Neural progenitor cell (in vitro differentiated cells): Measurements from ENCODE around the gene POLR2E. TPM values are rescaled to one million over a fixed set of nuclear protein-coding genes. Genes with fewer than 3 reads are reported as not detected.

Experiments used
- DNase-seq: peaks from one replicate; pipeline ENCODE4 v3.0.0-alpha.2; 2016; ENCODE audit warnings: low spot score
- H2AFZ ChIP-seq: fragments of 200-600 bp; sonication (generic); replicated peaks from 2 replicates; pipeline ENCODE4 v1.6.1; 2016; ENCODE audit warnings: antibody characterized with exemption
- H3F3A ChIP-seq: fragments of 200-600 bp; sonication (generic); 2 replicates; pipeline ENCODE4 v1.6.1; 2016; ENCODE audit warnings: antibody characterized with exemption, low read depth
- H3K27ac ChIP-seq: fragments of 200-600 bp; sonication (generic); 2 replicates; pipeline ENCODE4 v1.5.1; 2016; ENCODE audit warnings: mild to moderate bottlenecking
- H3K27me3 ChIP-seq: fragments of 200-600 bp; sonication (generic); 2 replicates; pipeline ENCODE4 v1.6.1; 2016; ENCODE audit warnings: mild to moderate bottlenecking, moderate library complexity
- H3K36me3 ChIP-seq: fragments of 200-600 bp; sonication (generic); 2 replicates; pipeline ENCODE4 v1.5.1; 2016
- H3K4me1 ChIP-seq: fragments of 200-600 bp; sonication (generic); 2 replicates; pipeline ENCODE4 v1.6.1; 2016; ENCODE audit warnings: mixed run types
- H3K4me2 ChIP-seq: fragments of 200-600 bp; sonication (generic); 2 replicates; pipeline ENCODE4 v1.6.1; 2016
- H3K4me3 ChIP-seq: fragments of 200-600 bp; sonication (generic); 2 replicates; pipeline ENCODE4 v1.5.1; 2016
- H3K79me2 ChIP-seq: fragments of 200-600 bp; sonication (generic); 2 replicates; pipeline ENCODE4 v1.6.1; 2016; ENCODE audit warnings: low read depth
- H3K9ac ChIP-seq: fragments of 200-600 bp; sonication (generic); 2 replicates; pipeline ENCODE4 v1.6.1; 2016
- H3K9me3 ChIP-seq: fragments of 200-600 bp; sonication (generic); 2 replicates; pipeline ENCODE4 v1.5.1; 2016; ENCODE audit warnings: low read depth
- H4K20me1 ChIP-seq: fragments of 200-600 bp; sonication (generic); 2 replicates; pipeline ENCODE4 v1.6.1; 2016; ENCODE audit warnings: low read depth
- H3K27ac Mint-ChIP-seq: 3 replicates; pipeline ENCODE4 v1.8.0; 2021; ENCODE audit warnings: mixed read lengths
- H3K27me3 Mint-ChIP-seq: 2 replicates; pipeline ENCODE4 v1.8.0; 2022; ENCODE audit warnings: low read depth, mild to moderate bottlenecking, inconsistent platforms, moderate library complexity, mixed read lengths; ENCODE audit not compliant: insufficient read depth
- H3K36me3 Mint-ChIP-seq: 3 replicates; pipeline ENCODE4 v1.8.0; 2021; ENCODE audit warnings: mixed read lengths
- H3K4me1 Mint-ChIP-seq: 3 replicates; pipeline ENCODE4 v1.8.0; 2021; ENCODE audit warnings: mixed read lengths
- H3K4me3 Mint-ChIP-seq: 3 replicates; pipeline ENCODE4 v1.8.0; 2021; ENCODE audit warnings: mild to moderate bottlenecking, moderate library complexity, mixed read lengths
- H3K9me3 Mint-ChIP-seq: 3 replicates; pipeline ENCODE4 v1.8.0; 2020; ENCODE audit warnings: mixed read lengths
- CTCF ChIP-seq: fragments of 200-600 bp; sonication (generic); IDR thresholded peaks from 2 replicates; pipeline ENCODE4 v1.5.1; 2017; ENCODE audit warnings: antibody characterized with exemption, mild to moderate bottlenecking
- EZH2 ChIP-seq: fragments of 200-600 bp; sonication (generic); IDR thresholded peaks from 2 replicates; pipeline ENCODE4 v1.6.1; 2017; ENCODE audit warnings: antibody characterized with exemption, mild to moderate bottlenecking, moderate library complexity
- EZH2phosphoT487 ChIP-seq: fragments of 200-600 bp; sonication (generic); IDR thresholded peaks from 2 replicates; pipeline ENCODE4 v1.6.1; 2017; ENCODE audit warnings: antibody characterized with exemption
- total RNA-seq: library from RNA; depleted of rRNA; stranded (reverse); fragments of >200 nt; gene quantifications from 2 replicates; pipeline ENCODE4 v1.2.3, GENCODE V29; 2015; ENCODE audit warnings: low replicate concordance

Gene POLR2E
- total RNA-seq, 1 donor from 2014 or later: 98.8 TPM

GRCh38 chr19:1058112-1058511 lies 37.1 kb downstream of the POLR2E start:
- Mint-ChIP-seq H3K4me3 (peak overlapping the region; percentile 24), H3K36me3 (peaks cover 2% of the 10 kb centered on the region), H3K27me3 (peaks cover 8% of the 10 kb centered on the region), H3K9me3 (no peaks in the 10 kb centered on the region), H3K4me1 (peaks cover 3% of the 10 kb centered on the region), H3K27ac (no peak overlapping the region)
- Histone ChIP-seq H3K9ac (no peak overlapping the region), H3K4me1 (no peaks in the 10 kb centered on the region), H3K4me3 (no peak overlapping the region), H3K9me3 (peaks cover 7% of the 10 kb centered on the region), H3F3A (no peaks in the 10 kb centered on the region), H3K27ac (no peak overlapping the region), H3K27me3 (no peaks in the 10 kb centered on the region), H3K79me2 (no peaks in the 10 kb centered on the region), H3K36me3 (no peaks in the 10 kb centered on the region), H4K20me1 (no peaks in the 10 kb centered on the region), H3K4me2 (no peak overlapping the region), H2AFZ (no peak overlapping the region)
- no peak for DNase-seq
- no peak for TF ChIP-seq EZH2
- TF ChIP-seq CTCF: no peak
- no peak for TF ChIP-seq EZH2phosphoT487

GRCh38 chr19:1057176-1057855 lies 37.9 kb downstream of the POLR2E start:
- Mint-ChIP-seq H3K27me3 (peaks cover 11% of the 10 kb centered on the region), H3K4me3 (no peak overlapping the region), H3K36me3 (peaks cover 2% of the 10 kb centered on the region), H3K4me1 (peaks cover 6% of the 10 kb centered on the region), H3K27ac (peak overlapping the region; percentile 69), H3K9me3 (no peaks in the 10 kb centered on the region)
- Histone ChIP-seq H3K4me3 (no peak overlapping the region), H2AFZ (no peak overlapping the region), H3K27ac (no peak overlapping the region), H3K9ac (no peak overlapping the region), H3F3A (no peaks in the 10 kb centered on the region), H3K27me3 (no peaks in the 10 kb centered on the region), H3K79me2 (no peaks in the 10 kb centered on the region), H3K4me1 (no peaks in the 10 kb centered on the region), H3K9me3 (peaks cover 7% of the 10 kb centered on the region), H4K20me1 (no peaks in the 10 kb centered on the region), H3K4me2 (no peak overlapping the region), H3K36me3 (no peaks in the 10 kb centered on the region)
- TF ChIP-seq EZH2phosphoT487: no peak
- TF ChIP-seq CTCF: no peak
- TF ChIP-seq EZH2: no peak
- DNase-seq: peak; percentile 75

GRCh38 chr19:1055886-1056620 lies 39.1 kb downstream of the POLR2E start:
- Histone ChIP-seq H3K4me1 (no peaks in the 10 kb centered on the region), H3K36me3 (no peaks in the 10 kb centered on the region), H3K4me2 (no peak overlapping the region), H3K27ac (no peak overlapping the region), H3K9me3 (peaks cover 7% of the 10 kb centered on the region), H3K9ac (no peak overlapping the region), H4K20me1 (no peaks in the 10 kb centered on the region), H3F3A (peaks cover 5% of the 10 kb centered on the region), H3K79me2 (no peaks in the 10 kb centered on the region), H2AFZ (no peak overlapping the region), H3K4me3 (no peak overlapping the region), H3K27me3 (no peaks in the 10 kb centered on the region)
- Mint-ChIP-seq H3K36me3 (peaks cover 2% of the 10 kb centered on the region), H3K27me3 (peaks cover 12% of the 10 kb centered on the region), H3K4me1 (peaks cover 10% of the 10 kb centered on the region), H3K9me3 (no peaks in the 10 kb centered on the region), H3K27ac (no peak overlapping the region), H3K4me3 (no peak overlapping the region)
- DNase-seq: no peak
- TF ChIP-seq EZH2 (no peak), EZH2phosphoT487 (no peak), CTCF (no peak)
